IPS-15b (cell line): ENCODE results near the gene LRP2.

Experiments
- H3K27me3 ChIP-seq: one replicate; pipeline ENCODE4 v1.6.1; 2013; ENCODE audit warnings: low read length; ENCODE audit not compliant: control insufficient read depth, insufficient read depth
- H3K36me3 ChIP-seq: one replicate; pipeline ENCODE4 v1.6.1; 2013; ENCODE audit warnings: low read length; ENCODE audit not compliant: control insufficient read depth, insufficient read depth
- H3K4me1 ChIP-seq: one replicate; pipeline ENCODE4 v1.6.1; 2013; ENCODE audit warnings: mild to moderate bottlenecking, low read length; ENCODE audit not compliant: control insufficient read depth, insufficient read depth
- H3K4me3 ChIP-seq: one replicate; pipeline ENCODE4 v1.5.1; 2013; ENCODE audit warnings: low read depth, low read length
- H3K9ac ChIP-seq: one replicate; pipeline ENCODE4 v1.6.1; 2013; ENCODE audit warnings: low read depth, mild to moderate bottlenecking, low read length
- H3K9me3 ChIP-seq: one replicate; pipeline ENCODE4 v1.6.1; 2013; ENCODE audit warnings: mild to moderate bottlenecking, low read length; ENCODE audit not compliant: control insufficient read depth, insufficient read depth

LRP2 gene

GRCh38 chr2:169182573-169182972 is 179.8 kb downstream of the LRP2 start:
- H3K4me1 ChIP-seq: no peaks in the 10 kb centered on the region
- H3K4me3 ChIP-seq: no peak overlapping the region
- H3K27me3 ChIP-seq: no peaks in the 10 kb centered on the region
- H3K9ac ChIP-seq: no peak overlapping the region
- no peaks in the 10 kb centered on the region for H3K36me3 ChIP-seq
- no peaks in the 10 kb centered on the region for H3K9me3 ChIP-seq

DNA sequence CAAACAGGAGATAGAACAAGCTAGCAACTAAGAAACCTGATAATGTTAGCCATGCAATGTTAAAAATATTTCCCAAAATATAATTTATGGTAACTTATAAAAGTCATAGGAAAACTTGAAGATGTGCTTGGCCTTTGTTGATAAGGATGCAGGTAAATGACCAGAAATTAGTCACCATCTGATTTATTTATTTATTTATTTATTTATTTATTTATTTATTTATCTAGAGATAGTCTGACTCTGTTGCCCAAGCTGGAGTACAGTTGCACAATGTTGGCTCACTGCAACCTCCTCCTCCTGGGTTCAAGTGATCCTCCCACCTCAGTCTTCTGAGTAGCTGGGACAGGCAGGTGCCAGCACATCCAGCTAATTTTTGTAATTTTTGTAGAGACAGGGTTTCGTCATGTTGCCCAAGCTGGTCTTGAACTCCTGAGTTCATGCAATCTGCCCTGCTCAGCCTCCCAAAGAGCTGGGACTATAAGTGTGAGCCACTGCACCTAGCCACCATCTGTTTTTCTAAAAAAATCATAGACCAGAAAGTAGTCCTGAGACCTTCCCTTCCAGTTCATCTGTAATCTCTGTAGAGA is 183.4 kb downstream of the LRP2 start:
- Histone ChIP-seq H3K27me3 (no peaks in the 10 kb centered on the region), H3K9me3 (no peaks in the 10 kb centered on the region), H3K9ac (no peak overlapping the region), H3K4me3 (no peak overlapping the region), H3K36me3 (no peaks in the 10 kb centered on the region), H3K4me1 (no peaks in the 10 kb centered on the region)

- no peaks in the 10 kb centered on the region for H3K36me3 ChIP-seq
- H3K4me1 ChIP-seq: no peaks in the 10 kb centered on the region
- no peak overlapping the region for H3K4me3 ChIP-seq
- no peaks in the 10 kb centered on the region for H3K27me3 ChIP-seq
- no peak overlapping the region for H3K9ac ChIP-seq
- H3K9me3 ChIP-seq: no peaks in the 10 kb centered on the region
Measured at GRCh38 chr2:169178364-169178763, 184.0 kb downstream of the LRP2 start.

DNA sequence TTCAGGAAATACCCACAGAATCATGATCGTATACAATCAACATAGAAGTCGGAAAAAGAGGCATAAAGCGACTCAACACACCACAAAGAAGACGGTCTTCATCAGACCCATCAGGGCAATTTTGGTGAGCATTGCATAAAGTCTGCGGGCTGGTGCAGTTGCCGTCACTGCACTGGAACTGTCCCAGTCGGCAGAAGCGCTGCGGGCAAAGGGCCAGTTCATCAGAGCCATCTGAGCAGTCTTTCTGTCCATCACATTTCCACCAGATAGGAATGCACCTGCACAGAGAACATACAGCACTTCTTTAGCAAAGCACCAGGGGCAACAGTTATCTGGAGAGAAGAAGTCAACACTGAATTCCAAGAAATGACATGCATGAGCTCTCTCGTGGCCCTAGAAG is 187.2 kb downstream of the LRP2 start:
- no peaks in the 10 kb centered on the region for H3K9me3 ChIP-seq
- no peak overlapping the region for H3K4me3 ChIP-seq
- no peaks in the 10 kb centered on the region for H3K4me1 ChIP-seq
- H3K36me3 ChIP-seq: no peaks in the 10 kb centered on the region
- no peak overlapping the region for H3K9ac ChIP-seq
- no peaks in the 10 kb centered on the region for H3K27me3 ChIP-seq

DNA sequence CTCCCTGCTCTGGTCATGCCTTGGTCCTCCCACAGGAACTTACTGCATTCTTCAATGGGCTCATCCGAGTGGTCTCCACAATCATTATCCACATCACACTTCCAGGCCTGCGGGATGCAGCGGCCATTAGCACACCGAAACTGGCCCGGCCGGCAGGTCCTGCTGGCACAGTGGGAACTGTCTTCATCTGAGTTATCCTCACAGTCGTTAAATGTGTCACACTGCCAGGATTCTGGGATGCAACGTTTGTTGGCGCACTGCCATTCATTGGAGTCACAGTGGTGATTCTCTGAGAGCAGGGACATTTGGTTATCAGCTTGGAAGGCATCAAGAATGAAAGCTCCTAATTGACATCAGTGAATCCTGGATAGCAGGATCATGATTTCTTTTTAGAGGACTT is 188.5 kb downstream of the LRP2 start:
- H3K4me3 ChIP-seq: no peak overlapping the region
- H3K36me3 ChIP-seq: no peaks in the 10 kb centered on the region
- H3K27me3 ChIP-seq: no peaks in the 10 kb centered on the region
- H3K9ac ChIP-seq: no peak overlapping the region
- no peaks in the 10 kb centered on the region for H3K4me1 ChIP-seq
- no peaks in the 10 kb centered on the region for H3K9me3 ChIP-seq

- Histone ChIP-seq H3K9ac (no peak overlapping the region), H3K27me3 (no peaks in the 10 kb centered on the region), H3K9me3 (no peaks in the 10 kb centered on the region), H3K4me3 (no peak overlapping the region), H3K36me3 (no peaks in the 10 kb centered on the region), H3K4me1 (no peaks in the 10 kb centered on the region)
Measured at GRCh38 chr2:169172914-169173313, 189.4 kb downstream of the LRP2 start.

DNA sequence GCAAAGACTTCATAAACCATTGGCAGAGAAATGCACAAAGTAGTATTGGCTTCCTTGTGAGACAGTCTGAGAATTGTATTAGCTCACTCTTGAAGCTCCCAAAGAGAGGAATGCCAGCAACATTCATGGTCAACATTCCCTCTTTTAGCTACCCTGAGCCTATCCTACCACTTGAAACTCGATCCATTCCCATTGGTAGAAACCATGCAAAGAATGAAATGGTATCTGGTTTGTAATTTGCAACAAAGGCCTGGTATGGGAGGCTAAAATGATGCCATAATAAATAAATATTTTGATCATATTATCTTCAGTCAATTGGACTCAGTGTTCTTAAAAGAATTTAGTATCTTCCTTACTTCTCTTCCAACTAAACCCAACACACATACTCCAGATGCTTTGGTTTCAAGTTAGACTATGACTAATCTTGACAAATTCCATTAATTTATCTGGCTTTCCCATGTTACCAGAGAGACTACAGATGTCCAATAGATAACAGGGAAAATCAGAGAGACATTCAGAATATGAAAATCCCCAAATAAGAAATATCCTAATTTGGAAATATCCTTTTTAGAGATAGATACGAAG is 190.1 kb downstream of the LRP2 start:
- Histone ChIP-seq H3K4me1 (no peaks in the 10 kb centered on the region), H3K9me3 (no peaks in the 10 kb centered on the region), H3K27me3 (no peaks in the 10 kb centered on the region), H3K4me3 (no peak overlapping the region), H3K9ac (no peak overlapping the region), H3K36me3 (no peaks in the 10 kb centered on the region)

- Histone ChIP-seq H3K4me3 (no peak overlapping the region), H3K36me3 (no peaks in the 10 kb centered on the region), H3K9me3 (no peaks in the 10 kb centered on the region), H3K27me3 (no peaks in the 10 kb centered on the region), H3K4me1 (no peaks in the 10 kb centered on the region), H3K9ac (no peak overlapping the region)
Measured at GRCh38 chr2:169165791-169166190, 196.5 kb downstream of the LRP2 start.

DNA sequence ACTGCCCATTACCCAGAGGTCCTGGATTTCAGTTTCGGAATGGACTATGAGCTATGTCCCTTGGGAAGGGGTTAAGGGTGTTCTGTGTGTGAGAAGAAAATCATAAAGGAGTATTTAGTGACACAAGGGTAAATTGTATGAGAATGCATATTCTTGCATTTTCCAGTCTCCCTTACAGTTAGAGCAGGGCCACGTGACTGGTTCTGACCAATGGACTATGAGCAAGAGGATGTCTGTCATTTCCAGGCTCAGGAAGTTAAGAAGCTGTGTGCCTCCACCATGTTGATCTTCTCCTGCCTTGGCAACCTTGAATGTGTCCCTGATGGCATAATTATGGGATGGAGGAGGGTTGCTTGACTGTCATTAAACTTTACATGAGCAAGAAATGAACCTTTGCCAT is 198.0 kb downstream of the LRP2 start:
- Histone ChIP-seq H3K9me3 (no peaks in the 10 kb centered on the region), H3K9ac (no peak overlapping the region), H3K36me3 (no peaks in the 10 kb centered on the region), H3K4me3 (no peak overlapping the region), H3K27me3 (no peaks in the 10 kb centered on the region), H3K4me1 (no peaks in the 10 kb centered on the region)

GRCh38 chr2:169162613-169163012 is 199.7 kb downstream of the LRP2 start:
- Histone ChIP-seq H3K4me1 (no peaks in the 10 kb centered on the region), H3K9me3 (no peaks in the 10 kb centered on the region), H3K27me3 (no peaks in the 10 kb centered on the region), H3K9ac (no peak overlapping the region), H3K36me3 (no peaks in the 10 kb centered on the region), H3K4me3 (no peak overlapping the region)

GRCh38 chr2:169160926-169161481 is 201.3 kb downstream of the LRP2 start:
- Histone ChIP-seq H3K4me3 (no peak overlapping the region), H3K4me1 (no peaks in the 10 kb centered on the region), H3K36me3 (no peaks in the 10 kb centered on the region), H3K9ac (no peak overlapping the region), H3K9me3 (no peaks in the 10 kb centered on the region), H3K27me3 (no peaks in the 10 kb centered on the region)

DNA sequence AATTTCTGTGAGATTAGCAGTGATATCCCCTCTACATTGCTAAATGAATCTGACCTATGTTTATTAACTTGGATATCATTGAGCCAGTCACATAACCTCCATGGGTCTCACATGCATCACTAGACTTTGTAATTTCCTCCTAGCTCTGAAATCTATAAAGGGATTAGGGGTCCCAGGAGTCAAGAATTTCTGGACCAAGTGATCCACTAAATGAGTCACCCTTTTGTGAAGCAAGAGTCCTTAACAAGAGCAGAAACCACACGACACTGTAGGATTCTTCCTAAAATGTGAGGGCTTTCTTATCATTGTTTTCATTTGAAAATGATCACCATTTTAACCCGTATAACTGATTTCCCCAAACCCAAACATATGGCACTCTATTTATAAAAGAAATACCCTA is 202.6 kb downstream of the LRP2 start:
- Histone ChIP-seq H3K9me3 (no peaks in the 10 kb centered on the region), H3K27me3 (no peaks in the 10 kb centered on the region), H3K9ac (no peak overlapping the region), H3K4me3 (no peak overlapping the region), H3K36me3 (no peaks in the 10 kb centered on the region), H3K4me1 (no peaks in the 10 kb centered on the region)
